Activated T-cell treated with anti-CD3 and anti-CD28 coated beads for 24 hours (primary cell): ENCODE data around the gene ATP1A3.
A peak's percentile ranks its signal among the peaks of the same experiment; 100 is the strongest.
"Not testable (repeated sequence)": the region's sequence is repeated elsewhere in the genome, so short reads cannot be mapped to it uniquely, and the experiment has no call there.

Experiments used
- DNase-seq: peaks from one replicate; pipeline ENCODE4 v3.0.0-alpha.2; 2020; ENCODE audit warnings: low read depth

Gene ATP1A3

DNA sequence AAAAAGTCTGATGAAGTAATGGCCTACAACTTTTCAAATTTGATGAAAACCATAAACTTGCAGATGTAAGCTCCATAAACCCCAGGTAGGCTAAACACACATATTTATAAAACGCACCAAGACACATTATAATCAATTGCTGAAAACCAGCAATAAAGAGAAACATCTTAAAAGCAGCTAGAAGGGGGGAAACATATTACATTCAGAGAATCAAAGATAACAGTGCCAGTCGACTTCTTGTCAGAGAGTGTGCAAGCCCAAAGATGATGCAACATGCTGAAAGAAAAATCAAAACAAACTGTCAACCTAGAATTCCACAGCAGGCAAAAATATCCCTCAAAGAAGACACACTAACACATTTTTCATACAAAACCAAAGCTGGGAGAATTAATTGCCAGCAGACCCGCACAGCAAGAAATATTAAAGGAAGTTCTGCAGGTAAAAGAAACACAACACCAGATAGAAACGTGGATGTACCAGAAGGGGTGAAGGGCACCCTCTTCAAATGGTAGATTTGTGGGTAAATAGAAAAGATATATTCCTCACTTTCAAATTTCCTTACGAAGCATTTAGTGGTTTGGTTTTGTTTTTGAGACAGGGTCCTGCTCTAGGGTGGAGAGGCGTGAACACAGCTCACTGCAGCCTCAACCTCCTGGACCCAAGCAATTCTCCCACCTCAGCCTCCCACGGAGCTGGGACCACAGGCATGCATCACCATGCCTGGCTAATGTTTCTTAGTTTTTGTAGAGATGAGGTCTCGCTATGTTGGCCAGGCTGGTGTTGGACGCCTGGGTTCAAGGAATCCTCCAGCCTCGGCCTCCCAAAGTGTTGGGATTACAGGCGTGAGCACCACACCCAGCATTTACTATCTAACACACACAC lies 16.5 kb upstream of the ATP1A3 start:
- DNase-seq = no peak

DNA sequence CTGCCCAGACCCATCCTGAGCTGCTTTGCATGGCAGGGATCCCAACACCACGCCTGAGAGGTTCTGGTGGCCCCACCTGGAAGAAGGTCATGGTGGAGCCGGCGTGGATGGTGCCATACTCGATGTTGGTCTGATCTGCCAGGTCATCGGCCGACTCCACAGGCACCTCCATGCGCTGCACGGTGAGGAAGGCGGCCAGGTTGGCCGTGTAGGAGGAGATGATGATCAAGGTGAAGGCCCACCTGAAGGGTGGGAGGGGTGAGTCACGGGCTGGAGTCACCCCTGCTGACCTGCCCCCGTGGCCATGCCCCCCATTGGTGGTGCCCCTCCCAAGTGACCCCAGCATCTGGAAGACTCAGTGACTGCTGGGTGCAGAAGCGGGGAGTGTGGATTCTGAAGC lies 12.5 kb upstream of the ATP1A3 start:
- DNase-seq = no peak

DNA sequence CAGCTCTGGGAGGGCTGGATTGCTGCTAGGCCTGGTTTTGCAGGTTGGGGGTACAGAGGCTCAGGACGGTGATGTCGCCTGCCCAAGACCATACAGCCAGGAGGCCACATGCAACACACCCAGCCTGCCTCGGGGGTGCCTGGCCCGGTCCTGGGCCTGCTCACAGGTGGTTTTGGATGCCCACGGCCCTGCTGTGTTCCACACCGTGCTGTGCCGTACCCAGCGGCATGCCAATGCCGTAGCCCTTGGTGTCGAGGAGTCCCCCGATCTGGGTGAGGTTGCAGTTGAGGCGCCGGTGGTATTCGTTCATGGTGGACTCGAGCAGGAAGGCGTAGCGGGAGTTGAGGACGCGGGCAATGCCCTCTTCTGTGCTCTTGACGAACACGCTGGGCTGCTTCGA lies 11.5 kb upstream of the ATP1A3 start:
- DNase-seq = no peak

DNA sequence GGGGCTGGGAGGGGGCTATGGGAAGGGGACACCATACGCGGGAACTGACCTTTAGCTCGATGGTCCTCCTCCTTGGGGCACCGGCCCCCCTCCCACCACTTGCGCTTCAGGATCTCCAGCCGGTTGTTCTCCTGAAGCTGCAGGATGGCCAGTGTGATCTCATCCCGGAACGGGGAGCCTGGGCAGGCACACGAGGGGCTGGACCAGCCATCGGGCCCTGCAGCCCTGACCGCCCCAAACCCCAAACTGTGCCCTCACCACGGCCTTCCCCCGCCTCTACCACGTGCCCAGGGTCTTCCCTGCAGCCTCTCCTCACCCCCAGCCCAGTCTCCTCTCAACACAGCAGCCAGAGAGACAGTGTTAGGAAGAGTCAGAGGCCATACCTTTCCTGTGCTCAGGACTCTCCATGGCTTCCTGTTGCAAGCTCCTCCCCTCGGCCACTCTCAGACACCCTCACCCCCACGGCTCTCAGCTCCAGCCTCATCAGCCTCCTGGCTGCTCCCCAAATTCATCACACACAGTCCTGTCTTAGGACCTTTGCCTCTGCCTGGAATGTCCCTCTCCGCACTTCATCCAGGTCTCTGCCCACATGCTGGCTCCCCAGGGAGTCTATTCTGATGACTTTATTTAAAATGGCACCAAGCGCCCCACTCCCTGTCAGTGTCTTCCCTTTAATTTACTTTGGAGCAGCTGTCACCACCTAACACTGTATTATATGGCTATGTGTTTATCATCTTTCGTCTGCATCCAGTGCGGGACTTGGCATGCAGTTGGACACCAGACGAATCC lies 9.7 kb upstream of the ATP1A3 start:
- DNase-seq = no peak

DNA sequence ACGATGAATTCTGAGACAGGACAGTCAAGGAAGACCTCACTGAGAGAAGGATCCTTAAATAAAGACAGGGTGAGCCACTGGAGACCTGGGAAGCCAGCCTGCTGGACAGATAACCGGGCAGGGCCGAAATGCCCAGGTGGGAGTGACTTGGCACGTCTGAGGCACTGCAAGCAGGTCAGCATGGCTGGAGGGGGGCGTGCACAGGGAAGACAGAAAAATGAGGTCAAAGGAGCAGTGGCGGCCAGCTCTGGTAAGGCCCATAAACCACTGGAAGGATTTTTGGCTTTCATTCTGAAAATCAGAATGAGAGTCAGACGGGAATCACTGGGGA lies 5.8 kb upstream of the ATP1A3 start:
- no peak for DNase-seq

DNA sequence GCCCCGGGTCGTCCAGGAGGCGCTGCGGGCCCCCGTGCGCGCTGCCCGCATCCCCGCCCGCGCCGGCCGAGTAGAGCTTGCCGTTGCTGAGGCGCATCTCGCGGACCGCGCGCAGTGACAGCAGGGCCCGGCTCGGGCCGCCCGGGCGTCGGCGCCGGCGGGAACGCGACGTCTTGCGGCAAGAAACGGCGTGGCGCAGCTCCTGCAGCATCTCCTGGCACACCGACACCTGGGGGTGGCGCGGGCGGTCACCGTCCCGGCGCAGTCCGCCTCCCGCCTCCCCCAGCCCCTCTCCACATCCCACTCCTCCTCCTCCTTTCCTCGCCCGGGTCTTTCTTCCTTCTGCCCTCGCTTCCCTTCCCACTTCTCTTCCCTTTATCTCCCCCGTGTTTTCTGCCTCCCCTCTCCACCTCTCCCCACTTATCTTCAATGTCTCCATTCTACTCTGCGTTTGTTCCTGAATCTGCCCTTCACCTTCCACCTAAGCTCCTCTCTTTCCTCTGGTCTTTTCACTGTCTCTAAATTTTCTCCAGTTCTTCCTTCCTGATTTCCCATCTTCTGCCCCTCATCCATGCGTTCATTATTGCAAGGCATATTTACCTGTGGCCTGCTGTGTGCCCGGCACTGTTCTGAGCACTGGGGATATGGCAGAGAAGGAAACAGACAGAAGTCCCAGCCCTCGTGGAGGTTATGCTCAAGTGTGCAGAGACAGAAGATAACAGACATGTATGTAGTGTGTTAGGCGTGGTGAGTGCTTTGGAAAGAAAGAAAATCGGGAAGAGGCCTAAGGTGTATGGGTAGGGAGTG lies 5.2 kb upstream of the ATP1A3 start:
- no peak for DNase-seq

DNA sequence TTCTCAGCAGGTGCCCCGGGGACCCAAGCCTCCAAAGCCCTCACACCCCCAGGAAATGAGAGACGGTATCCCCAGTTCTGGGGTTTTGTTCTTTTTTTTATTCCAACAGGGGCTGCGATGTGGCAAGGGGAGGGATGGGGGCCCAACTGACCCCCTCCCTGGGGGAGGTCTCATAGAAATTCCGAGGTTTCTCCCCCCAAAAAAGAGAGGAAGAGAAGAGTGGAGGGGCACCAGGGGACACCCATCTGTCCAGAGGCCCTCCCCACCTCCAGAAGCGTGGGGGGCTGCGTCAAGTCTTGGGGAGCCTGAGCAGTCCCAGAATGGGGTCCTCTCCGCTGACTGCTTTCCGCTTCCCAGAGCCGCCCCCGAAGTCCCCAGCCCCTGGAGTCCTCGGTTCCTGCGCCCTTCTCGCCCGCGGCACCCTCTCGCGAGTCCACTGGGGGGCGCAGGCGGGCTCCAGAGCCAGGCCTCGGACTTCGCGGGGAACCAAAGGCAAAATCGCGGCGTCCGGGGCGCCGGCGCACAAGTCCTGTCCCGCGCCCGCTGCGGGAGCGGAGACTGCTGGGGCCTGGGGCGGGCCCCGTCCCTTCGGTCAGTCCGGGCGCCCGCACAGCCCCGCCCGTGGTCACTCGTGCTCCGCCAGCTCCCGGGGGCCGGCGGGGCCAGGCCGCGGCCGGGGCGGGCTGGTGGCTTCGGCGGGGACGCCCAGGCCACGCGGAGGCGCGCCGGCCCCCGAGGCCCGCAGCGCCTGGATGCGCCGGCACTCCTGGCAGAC lies 4.4 kb upstream of the ATP1A3 start:
- DNase-seq = peak; percentile 26

DNA sequence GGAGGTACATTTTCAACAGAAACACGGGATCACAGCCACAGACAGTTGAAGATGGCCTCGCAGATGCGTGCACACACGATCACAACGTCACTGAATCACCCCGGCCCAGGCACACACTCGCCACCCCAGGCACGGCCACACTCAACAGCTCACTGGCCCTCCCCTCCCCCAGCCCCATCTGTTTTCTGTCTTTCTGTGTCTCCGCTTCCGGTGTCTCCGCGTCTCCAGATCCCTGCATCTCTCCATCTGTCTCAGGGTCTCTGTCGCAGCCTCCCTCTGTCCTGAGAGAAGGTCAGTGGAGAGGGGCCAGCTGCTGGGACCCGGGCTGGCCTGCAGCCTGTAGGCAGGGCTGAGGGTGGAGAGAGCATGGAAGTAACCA lies 3.8 kb upstream of the ATP1A3 start:
- no peak for DNase-seq

DNA sequence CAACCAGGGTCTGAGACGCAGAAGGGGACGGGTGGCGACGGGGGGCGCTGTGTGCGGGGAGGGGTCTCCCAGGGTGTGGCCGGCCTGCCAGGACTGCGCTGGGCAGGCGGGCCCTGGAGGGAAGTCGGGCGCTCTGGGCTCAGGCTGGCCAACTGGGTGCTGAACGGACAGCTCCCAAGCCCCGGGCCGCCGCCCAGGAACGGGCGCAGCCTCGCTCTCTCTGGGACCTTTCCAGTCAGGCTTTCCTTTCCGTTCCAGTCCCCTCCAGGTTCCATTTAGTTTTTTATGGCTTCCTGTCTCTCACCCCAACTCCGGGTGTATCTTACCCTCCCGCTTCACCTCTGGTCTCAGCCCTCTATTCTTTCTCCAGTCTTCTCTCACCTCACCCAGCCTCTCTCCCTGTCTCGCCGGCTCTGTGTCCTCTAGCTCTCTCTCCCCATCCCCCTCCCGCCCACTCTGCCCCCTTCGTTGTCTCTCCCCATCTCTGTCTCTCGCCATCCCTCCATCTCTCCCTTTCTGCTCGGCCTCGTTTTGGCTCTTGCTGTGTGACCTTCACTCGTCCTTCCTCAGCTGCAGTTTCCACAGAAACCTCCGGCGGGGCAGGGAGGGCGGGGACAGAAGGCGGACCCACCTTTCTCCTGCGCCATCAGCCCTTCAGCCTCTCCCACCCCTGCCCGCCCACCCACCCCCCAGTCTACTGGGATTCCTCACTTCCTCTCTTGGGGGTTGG lies 3.3 kb upstream of the ATP1A3 start:
- no peak for DNase-seq

DNA sequence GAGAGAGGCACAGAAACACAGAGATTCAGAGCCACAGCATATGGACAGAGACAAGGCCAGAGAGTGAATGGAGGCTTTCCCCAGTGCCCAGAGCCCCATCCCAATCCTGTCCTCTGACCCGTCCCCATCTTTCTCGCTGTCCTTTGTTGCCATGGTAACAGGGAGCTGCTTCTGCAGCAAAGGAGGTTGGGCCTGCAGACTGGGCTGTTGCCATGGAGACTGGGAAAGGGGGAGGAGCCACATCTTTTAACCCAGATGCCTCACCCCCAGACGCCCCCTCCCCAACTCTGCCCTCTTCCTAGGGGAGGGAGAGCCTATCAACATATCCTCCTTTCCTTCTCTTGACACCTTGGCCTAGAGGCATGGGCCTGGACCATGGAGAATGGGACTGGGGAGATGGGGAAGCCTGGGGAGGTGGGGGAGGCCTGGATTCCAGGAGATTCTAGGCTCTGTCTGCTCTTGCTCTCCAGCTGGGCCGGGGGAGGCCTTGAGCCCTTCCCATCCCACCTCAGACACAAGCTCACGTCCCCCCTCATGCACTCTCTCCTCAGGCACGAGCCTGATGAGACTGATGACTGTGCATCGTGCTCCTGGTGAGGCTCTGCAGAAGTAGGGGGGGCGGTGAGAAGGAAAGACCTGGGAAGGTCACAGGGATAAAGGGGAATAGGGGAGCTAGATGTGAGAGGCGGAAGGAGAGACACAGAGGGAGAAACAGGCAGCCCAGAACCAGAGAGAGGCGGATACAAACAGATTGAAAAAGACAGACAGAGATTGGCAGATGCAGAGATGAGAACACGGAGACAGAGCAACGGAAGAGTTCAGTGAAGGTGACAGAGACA lies 2.1 kb upstream of the ATP1A3 start:
- no peak for DNase-seq

DNA sequence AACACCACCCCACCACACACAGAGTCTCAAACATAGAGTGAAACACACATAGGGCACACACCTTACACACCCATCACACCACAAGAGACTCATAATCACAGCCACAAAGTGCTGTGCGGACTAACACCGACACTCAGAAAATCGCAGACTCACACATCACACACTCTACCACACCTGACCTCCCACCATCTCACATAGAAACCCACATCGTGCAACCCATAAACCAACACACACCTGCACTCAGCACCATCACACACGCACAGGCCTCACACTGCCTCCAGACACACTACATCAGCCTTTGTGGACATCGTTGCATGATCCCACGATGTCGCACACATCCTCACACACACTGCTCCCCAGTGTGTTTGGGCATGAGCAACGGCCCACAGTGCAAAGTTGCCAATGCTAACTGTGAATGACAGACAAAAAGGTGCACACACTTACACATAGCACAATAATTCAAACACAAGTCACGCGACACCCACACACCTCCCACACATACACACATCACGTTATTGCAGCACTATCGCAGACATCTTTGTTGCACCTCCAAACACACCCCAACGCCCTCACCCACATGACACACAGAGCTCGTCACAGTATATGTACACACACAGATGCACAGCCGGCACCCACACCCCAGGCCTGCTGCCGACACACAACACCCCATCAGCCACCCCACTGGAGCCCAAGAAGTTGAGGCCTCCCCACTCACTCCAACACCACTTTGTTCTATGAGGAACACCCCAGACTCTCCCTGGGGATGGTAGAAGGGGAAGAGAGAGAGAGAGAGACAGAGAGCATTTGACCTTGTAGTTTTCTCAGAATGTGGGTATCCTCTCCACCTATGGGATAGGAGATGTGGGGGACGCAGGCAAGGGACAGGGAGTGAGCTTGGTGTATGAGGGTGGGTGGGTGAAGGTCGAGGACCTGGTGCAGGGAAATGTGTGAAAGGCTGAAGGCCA lies 1.2 kb upstream of the ATP1A3 start:
- DNase-seq = no peak

DNA sequence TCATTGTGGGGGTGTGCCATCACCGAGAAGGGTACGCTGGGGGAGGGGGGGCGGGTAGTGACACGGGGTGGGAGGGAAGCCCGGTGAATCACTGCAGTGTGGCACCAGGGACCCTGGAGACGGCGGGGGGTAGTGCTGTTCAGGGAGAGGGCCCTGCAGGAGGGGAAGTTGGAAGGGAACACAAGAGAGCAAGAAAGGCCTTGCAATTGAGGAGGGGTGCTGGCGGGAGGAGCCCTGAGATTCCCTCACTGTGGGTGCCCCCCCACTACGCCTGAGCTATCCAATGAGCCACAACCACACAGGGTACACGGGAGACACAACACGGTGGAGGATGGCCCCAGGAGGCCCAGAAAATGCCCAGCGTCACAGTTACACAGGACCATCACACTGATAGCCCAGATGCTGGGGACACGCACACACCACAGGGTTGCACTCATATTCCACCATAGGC lies 516 bp upstream of the ATP1A3 start:
- DNase-seq = no peak

DNA sequence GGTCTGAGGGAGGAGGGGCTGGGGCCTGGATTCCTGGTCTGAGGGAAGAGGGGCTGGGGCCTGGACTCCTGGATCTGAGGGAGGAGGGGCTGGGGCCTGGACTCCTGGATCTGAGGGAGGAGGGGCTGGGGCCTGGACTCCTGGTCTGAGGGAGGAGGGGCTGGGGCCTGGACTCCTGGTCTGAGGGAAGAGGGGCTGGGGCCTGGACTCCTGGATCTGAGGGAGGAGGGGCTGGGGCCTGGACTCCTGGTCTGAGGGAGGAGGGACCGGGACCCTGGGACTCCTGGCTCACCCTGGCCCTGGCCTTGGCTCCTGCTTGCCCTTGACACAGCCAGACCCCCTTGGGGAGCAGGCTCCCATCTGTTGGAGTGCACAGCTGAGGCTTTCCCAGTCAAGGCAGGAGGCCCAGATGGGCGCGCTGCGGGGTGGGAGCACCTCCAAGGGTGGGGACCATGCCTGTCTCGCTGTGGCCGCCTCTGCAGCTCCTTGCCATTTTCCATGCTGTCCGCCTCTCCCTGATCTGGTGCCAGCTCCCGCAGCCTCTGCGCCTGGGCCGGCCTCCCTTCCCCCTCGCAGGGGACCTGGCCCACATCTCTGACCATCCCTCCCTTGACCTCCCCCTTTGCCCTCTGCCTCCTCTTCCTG lies 2.0 kb downstream of the ATP1A3 start:
- not testable (repeated sequence) for DNase-seq

DNA sequence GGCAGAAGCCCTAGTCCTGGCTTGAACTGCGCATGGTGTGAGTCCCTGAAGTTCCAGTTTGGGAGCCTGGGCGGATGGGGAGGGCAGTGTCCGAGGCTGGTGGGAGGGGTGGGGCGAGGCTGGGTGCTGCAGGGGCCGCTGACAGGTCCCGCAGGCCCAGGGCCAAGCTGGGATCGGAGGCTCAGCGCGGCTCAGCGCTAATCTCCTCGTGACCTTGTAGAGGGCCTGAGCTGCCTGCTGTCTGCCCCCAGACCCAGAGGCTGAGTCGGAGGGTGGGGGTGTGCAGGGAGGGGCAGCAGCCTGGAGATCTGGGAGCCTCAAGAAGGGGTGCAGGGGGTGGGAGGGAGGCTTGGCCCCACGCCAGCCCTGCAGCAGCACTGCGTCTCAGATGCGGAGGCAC lies 3.0 kb downstream of the ATP1A3 start:
- no peak for DNase-seq

DNA sequence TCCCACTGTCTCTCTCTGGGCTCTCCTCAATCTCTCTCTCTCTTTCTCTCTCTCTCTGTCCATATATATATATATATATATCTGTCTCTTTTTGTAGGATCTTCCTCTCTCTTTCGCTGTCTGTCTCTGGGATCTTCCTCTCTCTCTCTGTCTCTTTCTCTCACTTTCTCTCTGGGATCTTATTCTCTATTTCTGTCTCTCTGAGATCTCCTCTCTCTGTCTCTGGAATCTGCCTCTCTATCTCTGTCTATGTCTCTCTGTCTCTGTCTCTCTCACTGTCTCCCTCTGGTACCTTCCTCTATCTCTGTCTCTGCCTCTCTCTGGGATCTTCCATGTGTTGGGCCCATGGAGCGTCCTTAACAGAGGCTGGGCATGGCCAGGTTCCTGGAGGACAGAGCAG lies 3.4 kb downstream of the ATP1A3 start:
- no peak for DNase-seq

DNA sequence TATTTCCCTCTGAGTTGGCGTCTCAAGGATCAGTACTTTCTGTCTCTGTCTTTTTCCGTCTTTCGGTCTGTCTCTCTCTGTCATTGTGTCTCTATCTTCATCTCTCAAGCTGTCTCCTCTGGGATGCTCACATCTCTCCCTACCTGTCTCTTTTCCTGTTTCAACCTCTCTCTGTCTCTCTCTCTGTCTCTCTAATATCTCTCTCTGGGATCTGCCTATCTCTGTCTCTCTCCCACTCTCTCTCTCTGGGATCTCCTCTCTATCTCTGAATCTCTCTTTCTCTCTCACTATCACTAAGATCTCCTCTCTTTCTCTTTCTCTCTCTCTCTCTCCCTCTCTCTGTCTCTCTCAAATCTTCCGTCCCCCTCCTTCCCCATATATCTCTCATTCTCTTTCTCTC lies 4.0 kb downstream of the ATP1A3 start:
- no peak for DNase-seq

DNA sequence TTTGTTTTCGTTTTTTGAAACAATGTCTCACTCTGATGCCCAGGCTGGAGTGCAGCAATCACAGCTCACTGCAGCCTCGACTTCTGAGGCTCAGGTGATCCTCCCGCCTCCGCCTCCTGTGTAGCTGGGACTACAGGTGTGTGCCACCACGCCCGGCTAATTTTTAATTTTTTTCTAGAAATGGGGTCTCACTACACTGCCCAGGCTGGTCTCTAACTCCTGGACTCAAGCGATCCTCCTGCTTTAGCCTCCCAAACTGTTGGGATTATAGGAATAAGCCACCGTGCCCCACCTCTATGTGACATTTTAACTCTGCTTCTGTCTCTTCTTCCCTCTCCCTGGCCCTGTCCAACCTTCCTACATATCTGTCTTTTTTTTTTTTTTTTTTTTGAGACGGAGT lies 5.1 kb downstream of the ATP1A3 start:
- DNase-seq = no peak

DNA sequence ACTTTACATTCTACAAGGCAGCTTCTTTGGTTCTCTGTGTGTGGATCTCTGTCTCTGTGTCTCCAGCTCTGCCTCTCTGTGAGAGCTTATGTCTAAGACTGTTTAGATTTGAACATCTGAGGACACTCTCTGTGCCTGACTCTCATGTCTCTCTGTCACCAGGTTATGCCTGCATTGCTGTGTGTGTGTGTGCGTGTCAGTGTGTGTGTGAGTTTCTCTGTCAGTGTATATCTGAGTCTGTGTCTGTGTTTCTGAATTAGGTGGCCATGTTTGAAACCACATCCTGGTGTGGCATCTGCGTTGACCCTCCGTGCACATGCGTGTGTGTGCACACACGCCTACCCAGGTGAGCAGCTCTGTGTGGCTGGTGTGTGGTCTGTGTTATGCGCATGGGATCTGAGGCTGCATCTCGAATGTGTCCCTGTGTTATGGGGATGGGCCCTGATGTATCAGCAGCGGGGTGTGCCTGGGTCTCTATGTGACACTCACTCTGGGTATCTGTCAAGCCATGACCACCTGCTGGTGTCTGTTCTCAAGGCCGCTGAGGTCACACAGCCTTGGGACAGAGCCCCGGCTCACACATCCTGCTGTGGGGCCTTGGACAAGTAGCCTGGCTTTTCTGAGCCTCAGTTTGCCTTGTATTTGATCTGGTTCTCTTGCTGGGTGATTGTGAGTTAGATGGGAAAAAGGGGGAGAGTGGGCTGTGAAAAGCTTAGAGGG lies 6.7 kb downstream of the ATP1A3 start:
- DNase-seq = no peak
